HepG2 (cell line): ENCODE measurements around the gene HPS1.

ENCODE experiments used
- KDM1A ChIP-seq: IDR thresholded peaks from 2 replicates; pipeline ENCODE4 v1.6.1; 2016; ENCODE audit warnings: missing compliant biosample characterization
- ZNF451 ChIP-seq: sonication (generic); formaldehyde crosslinking; IDR thresholded peaks from 2 replicates; pipeline ENCODE4 v1.5.0; 2020; ENCODE audit warnings: mild to moderate bottlenecking, missing genetic modification reagents

DNA sequence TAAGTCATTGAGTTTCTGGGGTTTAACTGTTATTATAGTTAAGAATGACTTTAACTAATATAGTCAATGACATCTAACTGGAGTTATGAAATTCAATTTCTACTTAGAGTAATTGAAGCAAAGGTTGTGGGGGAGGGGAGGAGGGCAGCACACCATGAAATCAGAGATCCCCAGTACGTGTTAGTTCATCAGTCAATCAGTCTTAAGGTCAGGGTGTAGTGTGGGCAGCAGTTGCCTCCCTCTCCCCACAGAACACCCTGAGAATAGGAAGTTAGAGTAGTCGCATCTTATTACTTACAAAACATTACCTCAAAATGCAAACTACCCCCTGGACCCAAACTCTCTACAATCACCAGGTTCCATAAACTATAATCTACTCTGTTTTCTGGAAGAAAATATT, 7.0 kb upstream of the HPS1 start:
- TF ChIP-seq ZNF451 (CRISPR knock-in tag) (no peak), KDM1A (no peak)
